Renal pelvis (tissue), 4 donors: ENCODE data around the gene PRKG1. TPM values are rescaled to one million over a fixed set of nuclear protein-coding genes. Genes with fewer than 3 reads are reported as not detected.
"Not testable (repeated sequence)": the region's sequence is repeated elsewhere in the genome, so short reads cannot be mapped to it uniquely, and the experiment has no call there.

Source experiments
- DNase-seq: peaks from one replicate; pipeline ENCODE4 v3.0.0-alpha.2; 2013
- polyA plus RNA-seq, 3 donors: library from polyadenylated mRNA; unstranded; fragments of 120-200 nt; gene quantifications; one replicate each; pipeline ENCODE4 v1.2.1, GENCODE V29; 2013; ENCODE audit not compliant: insufficient read length in 3 of 3

The PRKG1 gene
- polyA plus RNA-seq, 3 donors, result 10.7 to 12.2 (median 11.3) TPM

GRCh38 chr10:51986516-51986915 is 912.2 kb downstream of the PRKG1 start:
- no peak for DNase-seq

- no peak for DNase-seq
Observed at GRCh38 chr10:51993475-51993874, 919.2 kb downstream of the PRKG1 start.

- DNase-seq, result no peak
Observed at GRCh38 chr10:51999096-51999495, 924.8 kb downstream of the PRKG1 start.

- DNase-seq, result peak; percentile 37
Observed at GRCh38 chr10:52004342-52004949, 930.2 kb downstream of the PRKG1 start.

- DNase-seq, result no peak
Observed at GRCh38 chr10:52007091-52007490, 932.8 kb downstream of the PRKG1 start.

GRCh38 chr10:52011118-52011517 is 936.8 kb downstream of the PRKG1 start:
- no peak for DNase-seq

GRCh38 chr10:52019077-52019555 is 944.8 kb downstream of the PRKG1 start:
- DNase-seq, result peak; percentile 61

GRCh38 chr10:52019656-52020055 is 945.4 kb downstream of the PRKG1 start:
- no peak for DNase-seq

- DNase-seq, result no peak
Observed at GRCh38 chr10:52020173-52020572, 945.9 kb downstream of the PRKG1 start.

- no peak for DNase-seq
Observed at GRCh38 chr10:52020702-52021101, 946.4 kb downstream of the PRKG1 start.

GRCh38 chr10:52027055-52027705 is 952.9 kb downstream of the PRKG1 start:
- DNase-seq, result no peak

GRCh38 chr10:52028523-52028858 is 954.2 kb downstream of the PRKG1 start:
- no peak for DNase-seq

- DNase-seq, result no peak
Observed at GRCh38 chr10:52029628-52030027, 955.3 kb downstream of the PRKG1 start.

- DNase-seq, result no peak
Observed at GRCh38 chr10:52030051-52030790, 955.9 kb downstream of the PRKG1 start.

GRCh38 chr10:52030975-52031374 is 956.7 kb downstream of the PRKG1 start:
- no peak for DNase-seq

- DNase-seq, result no peak
Observed at GRCh38 chr10:52031771-52032170, 957.5 kb downstream of the PRKG1 start.

GRCh38 chr10:52032681-52033629 is 958.7 kb downstream of the PRKG1 start:
- DNase-seq, result no peak

GRCh38 chr10:52039002-52039793 is 964.9 kb downstream of the PRKG1 start:
- not testable (repeated sequence) for DNase-seq

- no peak for DNase-seq
Observed at GRCh38 chr10:52040486-52040885, 966.2 kb downstream of the PRKG1 start.

GRCh38 chr10:52043811-52044210 is 969.5 kb downstream of the PRKG1 start:
- DNase-seq, result no peak

GRCh38 chr10:52048051-52048450 is 973.8 kb downstream of the PRKG1 start:
- DNase-seq, result no peak
